Fibroblast of villous mesenchyme (primary cell): ENCODE measurements around the gene NUP205. TPM values are rescaled to one million over a fixed set of nuclear protein-coding genes. Genes with fewer than 3 reads are reported as not detected.

Experiments used
- DNase-seq: peaks from one replicate; pipeline ENCODE4 v3.0.0-alpha.2; 2010; ENCODE audit warnings: low read depth
- H3K4me3 ChIP-seq: 2 replicates; pipeline ENCODE4 v1.5.1; 2011; ENCODE audit warnings: low read depth, mild to moderate bottlenecking, low read length
- total RNA-seq: library from RNA; depleted of rRNA; stranded (reverse); fragments of >200 nt; gene quantifications from 2 replicates; pipeline ENCODE4 v1.2.3, GENCODE V29; 2012
- TF ChIP-seq, protein P1 (sequence below): IDR thresholded peaks from 2 replicates; pipeline ENCODE4 v1.5.1; 2012; ENCODE audit warnings: low read depth, mild to moderate bottlenecking, low read length; ENCODE audit not compliant: insufficient read depth

Gene NUP205
- total RNA-seq, 1 donor = 75.6 TPM

DNA sequence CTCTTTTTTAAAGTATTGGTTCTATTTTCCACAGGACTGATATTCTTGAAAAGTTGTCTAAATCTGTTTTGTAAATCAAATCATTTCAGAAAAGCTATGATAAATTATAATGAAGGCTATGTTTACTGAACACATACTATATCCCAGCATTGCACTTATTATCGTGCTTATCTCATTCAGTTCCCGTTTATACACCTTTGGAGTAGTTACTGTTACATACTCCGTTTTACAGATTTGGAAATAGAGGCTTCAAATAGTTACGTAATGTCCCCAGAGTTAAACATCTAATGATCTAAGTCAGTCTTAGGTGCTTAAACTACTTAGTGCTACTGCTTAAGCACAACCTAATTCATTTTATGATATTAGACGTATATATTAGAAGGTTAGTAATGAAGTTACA lies 1.2 kb downstream of the NUP205 start:
- H3K4me3 ChIP-seq = peak overlapping the region; percentile 95
- TF ChIP-seq, protein P1, sequence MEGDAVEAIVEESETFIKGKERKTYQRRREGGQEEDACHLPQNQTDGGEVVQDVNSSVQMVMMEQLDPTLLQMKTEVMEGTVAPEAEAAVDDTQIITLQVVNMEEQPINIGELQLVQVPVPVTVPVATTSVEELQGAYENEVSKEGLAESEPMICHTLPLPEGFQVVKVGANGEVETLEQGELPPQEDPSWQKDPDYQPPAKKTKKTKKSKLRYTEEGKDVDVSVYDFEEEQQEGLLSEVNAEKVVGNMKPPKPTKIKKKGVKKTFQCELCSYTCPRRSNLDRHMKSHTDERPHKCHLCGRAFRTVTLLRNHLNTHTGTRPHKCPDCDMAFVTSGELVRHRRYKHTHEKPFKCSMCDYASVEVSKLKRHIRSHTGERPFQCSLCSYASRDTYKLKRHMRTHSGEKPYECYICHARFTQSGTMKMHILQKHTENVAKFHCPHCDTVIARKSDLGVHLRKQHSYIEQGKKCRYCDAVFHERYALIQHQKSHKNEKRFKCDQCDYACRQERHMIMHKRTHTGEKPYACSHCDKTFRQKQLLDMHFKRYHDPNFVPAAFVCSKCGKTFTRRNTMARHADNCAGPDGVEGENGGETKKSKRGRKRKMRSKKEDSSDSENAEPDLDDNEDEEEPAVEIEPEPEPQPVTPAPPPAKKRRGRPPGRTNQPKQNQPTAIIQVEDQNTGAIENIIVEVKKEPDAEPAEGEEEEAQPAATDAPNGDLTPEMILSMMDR = no peak
- DNase-seq = no peak

DNA sequence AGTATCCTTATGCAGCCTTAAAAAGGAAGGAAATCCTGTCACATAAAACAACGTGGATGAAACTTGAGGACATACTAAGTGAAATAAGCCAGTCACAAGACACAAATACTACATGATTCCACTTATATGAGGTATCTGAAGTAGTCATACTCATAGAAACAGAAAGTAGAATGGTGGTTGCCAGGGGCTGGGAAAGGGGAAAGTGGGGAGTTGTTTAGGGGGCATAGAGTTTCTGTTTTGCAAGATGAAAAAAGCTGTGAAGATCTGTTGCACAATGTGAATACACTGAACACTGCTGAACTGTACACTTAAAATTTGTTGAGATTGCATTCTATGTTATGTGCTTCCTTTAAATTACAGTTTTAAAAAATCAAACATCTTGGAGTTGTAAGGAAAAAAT lies 2.9 kb downstream of the NUP205 start:
- TF ChIP-seq, protein P1 = no peak
- DNase-seq = no peak
- no peak overlapping the region for H3K4me3 ChIP-seq

DNA sequence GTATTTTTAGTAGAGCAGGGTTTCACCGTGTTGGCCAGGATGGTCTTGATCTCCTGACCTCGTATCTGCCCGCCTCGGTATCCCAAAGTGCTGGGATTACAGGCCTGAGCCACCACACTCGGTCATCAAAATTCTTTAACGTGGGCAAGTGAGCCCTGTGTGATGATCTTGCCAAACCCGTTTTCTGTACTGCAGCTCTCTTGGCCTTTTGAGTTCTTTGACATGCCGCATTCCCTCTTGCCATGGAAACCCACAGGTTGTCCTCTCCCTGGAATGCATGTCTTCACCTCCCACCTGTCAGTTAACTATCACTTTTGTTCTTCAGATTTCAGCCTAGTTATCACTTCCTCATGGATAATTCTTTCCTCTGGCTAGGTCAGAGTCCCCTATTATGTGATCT lies 5.0 kb downstream of the NUP205 start:
- DNase-seq = no peak
- TF ChIP-seq, protein P1 = no peak
- no peak overlapping the region for H3K4me3 ChIP-seq

DNA sequence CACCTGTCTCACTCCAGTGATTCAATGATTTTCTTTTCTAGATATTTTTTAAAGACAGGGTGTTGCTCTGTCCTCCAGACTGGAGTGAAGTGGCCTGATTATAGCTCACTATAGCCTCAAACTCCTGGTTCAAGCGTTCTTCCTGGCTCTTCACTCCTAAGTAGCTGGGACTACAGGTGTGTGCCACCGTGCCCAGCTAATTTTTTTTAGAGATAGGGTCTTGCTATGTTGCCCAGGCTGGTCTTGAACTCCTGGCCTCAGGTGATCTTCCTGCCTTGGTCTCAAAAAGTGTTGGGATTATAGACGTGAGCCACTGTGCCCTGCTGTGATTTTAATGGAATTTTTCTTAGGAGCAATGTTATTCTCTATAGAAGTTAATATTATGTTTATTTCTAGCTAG lies 14.1 kb downstream of the NUP205 start:
- H3K4me3 ChIP-seq = no peak overlapping the region
- TF ChIP-seq, protein P1 = no peak
- DNase-seq = no peak

DNA sequence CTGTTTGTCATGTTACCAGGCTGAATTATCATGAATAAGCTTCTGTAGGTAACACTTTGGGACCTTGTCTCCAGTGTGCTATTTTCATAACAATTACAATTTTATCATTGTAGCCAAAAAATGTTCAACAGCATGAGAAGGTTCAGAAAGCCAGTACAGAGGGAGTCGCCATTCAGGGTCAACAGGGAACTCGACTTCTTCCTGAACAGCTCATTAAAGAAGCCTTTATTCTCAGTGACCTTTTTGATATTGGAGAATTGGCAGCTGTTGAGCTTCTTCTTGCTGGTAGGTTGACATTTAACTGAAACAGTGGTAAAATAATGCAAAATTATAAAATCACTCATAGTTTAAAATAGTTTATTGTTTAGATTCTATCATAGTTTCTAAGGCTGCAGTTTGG lies 15.8 kb downstream of the NUP205 start:
- no peak overlapping the region for H3K4me3 ChIP-seq
- TF ChIP-seq, protein P1 = no peak
- DNase-seq = no peak

DNA sequence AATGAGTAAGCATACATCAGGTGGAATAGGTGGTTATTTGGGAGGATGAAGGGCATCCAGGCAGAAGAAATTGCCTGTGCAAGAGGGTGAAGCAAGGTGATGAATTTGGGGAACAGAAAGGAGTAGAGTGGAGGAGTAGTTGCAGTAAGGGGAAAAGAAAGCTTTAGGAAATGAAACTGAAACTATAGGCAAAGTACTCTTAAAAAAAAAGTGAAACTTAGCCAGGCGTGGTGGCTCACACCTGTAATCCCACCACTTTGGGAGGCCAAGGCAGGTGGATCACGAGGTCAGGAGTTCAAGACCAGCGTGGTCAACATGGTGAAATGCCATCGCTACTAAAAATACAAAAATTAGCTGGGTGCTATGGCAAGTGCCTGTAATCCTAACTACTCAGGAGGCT lies 17.6 kb downstream of the NUP205 start:
- TF ChIP-seq, protein P1 = no peak
- peak; percentile 7 for DNase-seq
- no peak overlapping the region for H3K4me3 ChIP-seq

DNA sequence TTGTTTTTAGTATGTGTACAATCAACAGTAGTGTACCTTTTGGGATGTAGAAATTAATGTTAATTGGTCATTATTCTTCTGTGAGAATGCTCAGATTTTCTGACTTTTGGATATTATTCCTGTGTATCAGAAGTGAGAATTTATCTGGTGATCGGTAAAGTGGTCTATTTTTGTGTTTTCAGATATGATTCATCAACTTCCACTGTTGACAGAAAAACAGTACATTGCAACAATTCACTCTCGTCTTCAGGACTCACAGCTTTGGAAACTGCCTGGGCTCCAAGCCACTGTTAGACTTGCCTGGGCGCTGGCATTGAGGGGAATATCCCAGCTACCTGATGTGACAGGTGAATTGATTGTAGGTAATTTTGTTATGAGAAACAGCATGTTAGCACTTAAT lies 20.9 kb downstream of the NUP205 start:
- TF ChIP-seq, protein P1 = no peak
- no peak overlapping the region for H3K4me3 ChIP-seq
- DNase-seq = no peak
